Parathyroid adenoma (tissue), 2 donors: ENCODE measurements around the gene VSTM5.

Source experiments
- H2AFZ ChIP-seq: fragments of 300-600 bp; sonication (generic); one replicate; pipeline ENCODE4 v1.7.0; 2017; ENCODE audit warnings: antibody characterized with exemption, mild to moderate bottlenecking
- H3K27ac ChIP-seq: fragments of 300-600 bp; sonication (generic); one replicate; pipeline ENCODE4 v1.7.0; 2017
- H3K27me3 ChIP-seq: fragments of 300-600 bp; sonication (generic); one replicate; pipeline ENCODE4 v1.7.0; 2017; ENCODE audit warnings: low read length; ENCODE audit not compliant: control insufficient read depth, insufficient read depth
- H3K36me3 ChIP-seq: fragments of 300-600 bp; sonication (generic); one replicate; pipeline ENCODE4 v1.7.0; 2017; ENCODE audit warnings: low read length; ENCODE audit not compliant: control insufficient read depth, insufficient read depth
- H3K4me1 ChIP-seq: fragments of 300-600 bp; sonication (generic); one replicate; pipeline ENCODE4 v1.7.0; 2017; ENCODE audit warnings: control low read depth
- H3K4me2 ChIP-seq: fragments of 300-600 bp; sonication (generic); one replicate; pipeline ENCODE4 v1.7.0; 2017; ENCODE audit warnings: low read length
- H3K4me3 ChIP-seq: fragments of 300-600 bp; sonication (generic); one replicate; pipeline ENCODE4 v1.7.0; 2017; ENCODE audit warnings: low read depth, low read length
- H3K79me2 ChIP-seq: fragments of 300-600 bp; sonication (generic); one replicate; pipeline ENCODE4 v1.7.0; 2017; ENCODE audit warnings: control low read depth
- H3K9ac ChIP-seq: fragments of 300-600 bp; sonication (generic); one replicate; pipeline ENCODE4 v1.7.0; 2017; ENCODE audit warnings: mild to moderate bottlenecking
- H3K9me3 ChIP-seq: fragments of 300-600 bp; sonication (generic); one replicate; pipeline ENCODE4 v1.7.0; 2017; ENCODE audit warnings: low read length; ENCODE audit not compliant: control insufficient read depth
- CTCF ChIP-seq: fragments of 300-600 bp; sonication (generic); IDR thresholded peaks from one replicate; pipeline ENCODE4 v1.7.0; 2017; ENCODE audit warnings: antibody characterized with exemption, mild to moderate bottlenecking
- donor health status: primary hyperparathyroidism.

Gene VSTM5

GRCh38 chr11:93791493-93791892 is 58.9 kb downstream of the VSTM5 start:
- H3K4me2 ChIP-seq = no peak overlapping the region
- no peak overlapping the region for H3K27ac ChIP-seq
- TF ChIP-seq CTCF = no peak
- H3K36me3 ChIP-seq = no peaks in the 10 kb centered on the region
- H3K4me1 ChIP-seq = no peaks in the 10 kb centered on the region
- H3K27me3 ChIP-seq = no peaks in the 10 kb centered on the region
- H3K4me3 ChIP-seq = no peak overlapping the region
- H2AFZ ChIP-seq = no peak overlapping the region
- H3K9me3 ChIP-seq = no peaks in the 10 kb centered on the region
- H3K79me2 ChIP-seq = peaks cover 11% of the 10 kb centered on the region
- H3K9ac ChIP-seq = no peak overlapping the region

- no peak for TF ChIP-seq CTCF
- Histone ChIP-seq H3K4me2 (peak overlapping the region; percentile 83), H3K4me3 (peak overlapping the region; percentile 78), H3K27ac (peak overlapping the region; percentile 89), H3K36me3 (no peaks in the 10 kb centered on the region), H2AFZ (peak overlapping the region; percentile 80), H3K27me3 (no peaks in the 10 kb centered on the region), H3K9ac (no peak overlapping the region), H3K4me1 (no peaks in the 10 kb centered on the region), H3K9me3 (no peaks in the 10 kb centered on the region), H3K79me2 (peaks cover 28% of the 10 kb centered on the region)
These were observed 65.5 kb downstream of the VSTM5 start for GRCh38 chr11:93784935-93785360.

- Histone ChIP-seq H3K4me2 (peak within 1 kb of the TSS; percentile 83), H3K79me2 (peaks cover 28% of the 10 kb centered on the region), H3K27ac (peak within 1 kb of the TSS; percentile 89), H3K27me3 (no peaks in the 10 kb centered on the region), H3K9ac (peak within 1 kb of the TSS; percentile 77), H2AFZ (peak within 1 kb of the TSS; percentile 80), H3K9me3 (no peaks in the 10 kb centered on the region), H3K36me3 (no peaks in the 10 kb centered on the region), H3K4me1 (no peaks in the 10 kb centered on the region), H3K4me3 (peak within 1 kb of the TSS; percentile 78)
- TF ChIP-seq CTCF = peak; percentile 49
These were observed 66.1 kb downstream of the VSTM5 start, which contains the start of gene MED17 for GRCh38 chr11:93784145-93784934. MED17 (plus strand) TSS chr11:93784282; CDS start chr11:93784514, 232 bp downstream.

- Histone ChIP-seq H3K27me3 (no peaks in the 10 kb centered on the region), H3K79me2 (peaks cover 28% of the 10 kb centered on the region), H3K36me3 (no peaks in the 10 kb centered on the region), H3K27ac (peak overlapping the region; percentile 89), H3K4me1 (no peaks in the 10 kb centered on the region), H2AFZ (peak overlapping the region; percentile 80), H3K4me2 (peak overlapping the region; percentile 83), H3K9me3 (no peaks in the 10 kb centered on the region), H3K9ac (no peak overlapping the region), H3K4me3 (peak overlapping the region; percentile 78)
- no peak for TF ChIP-seq CTCF
These were observed 66.7 kb downstream of the VSTM5 start for GRCh38 chr11:93783765-93784144.

- Histone ChIP-seq H2AFZ (peak overlapping the region; percentile 80), H3K9me3 (no peaks in the 10 kb centered on the region), H3K27ac (no peak overlapping the region), H3K4me1 (no peaks in the 10 kb centered on the region), H3K9ac (no peak overlapping the region), H3K4me2 (peak overlapping the region; percentile 83), H3K4me3 (peak overlapping the region; percentile 78), H3K27me3 (no peaks in the 10 kb centered on the region), H3K79me2 (peaks cover 28% of the 10 kb centered on the region), H3K36me3 (no peaks in the 10 kb centered on the region)
- TF ChIP-seq CTCF = no peak
These were observed 67.1 kb downstream of the VSTM5 start for GRCh38 chr11:93783362-93783761.
